Measurements from ENCODE around the gene RFTN1.
A peak's percentile ranks its signal among the peaks of the same experiment; 100 is the strongest.

Gene RFTN1

DNA sequence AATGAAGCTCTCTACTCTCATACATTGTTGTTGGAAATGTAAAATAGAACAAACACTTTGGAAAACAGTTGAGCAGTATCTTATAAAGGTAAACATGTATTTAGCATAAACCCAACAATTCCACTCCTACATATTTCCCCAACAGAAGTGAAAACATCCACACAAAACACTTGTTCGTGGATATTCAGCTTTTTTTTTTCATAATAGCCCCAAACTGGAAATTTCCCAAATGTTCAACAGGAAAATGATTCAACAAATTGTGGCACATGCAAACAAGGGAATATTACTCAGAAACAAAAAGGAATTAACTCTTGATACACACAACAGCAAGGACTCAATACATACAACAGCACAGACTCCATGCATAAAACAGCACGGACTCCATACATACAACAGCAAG lies 28.5 kb downstream of the RFTN1 start:
- no peak for DNase-seq

DNA sequence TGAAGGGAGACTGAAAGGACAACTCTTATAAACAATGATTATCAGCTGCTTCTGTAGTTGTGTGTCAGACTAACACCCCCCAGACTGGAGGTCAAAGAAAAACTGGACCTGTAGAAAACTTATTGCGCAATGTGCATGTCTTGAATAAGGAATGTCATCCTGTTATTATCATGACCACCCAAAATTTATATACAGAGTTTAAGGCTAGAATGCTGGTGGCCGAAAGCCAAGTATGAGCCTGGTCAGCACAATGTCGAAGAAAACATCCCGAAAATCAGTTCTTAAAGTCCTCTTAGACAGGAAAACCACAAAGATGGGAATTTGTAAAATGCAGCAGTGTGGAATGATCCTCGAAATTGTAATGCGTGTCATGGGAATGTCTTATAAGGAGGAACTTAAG lies 29.3 kb downstream of the RFTN1 start:
- DNase-seq = no peak

DNA sequence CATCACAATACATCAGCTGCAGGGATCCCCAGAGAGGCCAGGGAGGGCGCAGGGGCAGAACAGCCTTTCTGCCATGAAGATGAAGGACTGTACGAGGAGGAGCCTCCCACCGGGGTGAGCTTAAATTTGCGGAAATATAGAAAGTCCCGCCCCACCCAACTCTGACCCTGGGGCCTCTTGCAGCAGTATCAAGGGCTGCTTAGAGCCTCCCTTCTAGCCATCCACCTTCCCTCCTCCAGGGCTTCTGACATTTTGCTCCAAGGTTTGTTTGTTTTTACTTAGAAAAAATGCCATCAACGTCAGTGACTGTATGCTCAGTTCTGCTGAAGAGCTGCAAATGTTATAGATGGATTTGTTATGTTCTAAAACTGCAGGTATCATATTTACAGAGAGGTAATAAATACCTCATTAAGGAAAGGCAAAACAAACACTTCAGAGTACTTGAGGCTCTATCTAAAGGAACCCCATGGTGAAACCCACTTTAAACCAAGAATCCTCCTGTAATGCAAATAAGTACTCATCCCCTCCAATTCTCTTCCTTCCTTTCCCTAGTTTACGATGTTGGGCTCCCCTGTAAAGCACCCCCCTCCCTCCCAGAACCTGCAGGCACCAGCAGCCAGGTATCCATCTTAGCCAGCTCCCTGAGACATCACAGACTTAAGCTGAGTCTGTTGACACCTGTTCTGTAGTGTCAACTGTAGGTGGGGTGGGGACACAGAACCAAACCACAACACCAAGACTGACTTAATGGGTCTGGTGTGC lies 30.5 kb downstream of the RFTN1 start:
- peak in 1 of 4 experiments; percentile 13 for DNase-seq

DNA sequence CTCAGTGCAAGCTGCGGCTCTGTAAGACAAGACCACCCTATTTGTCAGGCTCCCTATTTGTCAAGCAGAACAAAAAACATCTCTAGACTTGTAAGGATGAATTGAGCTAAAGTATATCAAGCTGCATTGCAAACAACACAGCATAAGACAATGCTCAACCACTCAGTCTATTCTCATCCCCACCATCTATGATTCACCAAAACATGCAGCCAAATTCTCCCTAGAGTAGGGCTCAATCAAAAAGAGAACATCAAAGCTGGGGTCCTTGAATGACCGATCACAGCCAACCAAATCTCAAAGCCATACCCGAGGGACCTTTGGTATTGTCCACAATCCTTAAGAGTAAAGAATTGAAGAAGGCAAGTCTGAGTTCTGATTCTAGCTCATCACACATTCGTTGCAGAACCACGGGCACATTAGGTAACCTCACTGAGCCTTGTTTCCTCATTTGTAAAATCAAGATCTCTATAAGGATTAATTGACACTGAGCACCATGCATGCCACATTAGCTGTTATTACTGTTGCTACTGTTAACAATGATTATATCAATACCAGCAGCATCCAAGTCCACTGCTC lies 31.2 kb downstream of the RFTN1 start:
- no peak for DNase-seq

DNA sequence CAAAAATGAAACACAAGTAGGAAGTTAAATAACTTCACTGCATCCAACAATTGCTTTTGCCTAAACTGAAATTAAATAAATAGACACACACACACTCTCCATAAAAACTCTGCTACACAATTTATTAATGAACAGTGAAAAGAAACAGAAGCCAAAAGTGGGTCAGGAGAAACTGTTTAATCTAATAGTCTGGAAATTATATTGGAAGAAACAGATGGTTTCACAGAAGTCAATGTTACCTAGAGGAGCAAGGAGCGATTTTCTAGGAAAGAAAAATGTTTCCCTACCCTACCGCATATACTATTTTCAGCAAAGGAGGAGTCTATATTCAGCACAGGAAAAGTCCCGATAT lies 32.0 kb downstream of the RFTN1 start:
- no peak for DNase-seq

DNA sequence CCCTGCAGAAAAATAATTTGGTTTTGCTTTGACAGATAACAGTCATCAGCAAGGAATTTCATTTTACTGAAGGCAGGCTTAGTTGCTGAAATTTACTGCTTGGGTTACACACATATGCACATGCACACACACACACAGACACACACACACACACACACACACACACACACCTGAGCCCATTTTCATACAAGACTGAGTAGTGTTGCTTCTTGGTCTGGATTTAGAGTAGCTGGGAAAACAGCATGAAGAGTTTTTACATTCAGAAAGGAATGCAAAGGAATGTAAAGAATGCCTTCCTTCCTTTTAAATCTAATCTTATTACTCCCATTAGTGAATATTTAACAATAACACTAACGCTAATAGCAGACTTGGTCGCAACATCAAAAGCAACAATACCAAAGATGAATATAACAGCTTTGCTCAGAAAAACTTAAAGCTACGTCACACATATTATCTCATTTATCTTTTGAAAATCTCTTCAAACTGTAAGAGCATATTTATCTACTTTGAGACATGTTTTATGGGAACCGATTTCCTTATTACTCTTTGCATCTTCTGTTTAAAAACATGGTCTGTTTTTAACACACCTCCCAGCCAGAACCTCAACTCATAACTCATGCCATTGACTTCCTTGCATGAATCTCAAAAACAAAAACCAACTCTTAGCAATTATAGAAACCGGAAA lies 32.5 kb downstream of the RFTN1 start:
- no peak for DNase-seq

DNA sequence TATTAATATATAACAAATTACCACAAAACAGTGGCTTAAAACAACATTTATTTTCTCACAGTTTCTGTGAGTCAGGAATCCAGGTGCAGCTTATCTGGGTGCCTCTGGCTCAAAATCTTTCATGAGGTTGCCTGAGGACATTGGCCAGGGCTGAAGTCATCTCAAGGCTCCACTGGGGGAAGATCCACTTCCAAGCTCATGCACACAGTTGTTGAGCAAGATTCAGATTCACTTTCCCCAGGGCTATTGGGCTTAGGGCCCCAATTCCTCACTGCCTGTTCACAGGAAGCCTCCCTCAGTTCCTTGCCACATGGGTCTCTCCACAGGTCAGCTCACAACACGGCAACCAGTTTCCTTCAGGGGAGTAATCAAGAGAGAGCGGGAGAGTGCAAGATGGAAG lies 35.0 kb downstream of the RFTN1 start:
- DNase-seq = no peak

DNA sequence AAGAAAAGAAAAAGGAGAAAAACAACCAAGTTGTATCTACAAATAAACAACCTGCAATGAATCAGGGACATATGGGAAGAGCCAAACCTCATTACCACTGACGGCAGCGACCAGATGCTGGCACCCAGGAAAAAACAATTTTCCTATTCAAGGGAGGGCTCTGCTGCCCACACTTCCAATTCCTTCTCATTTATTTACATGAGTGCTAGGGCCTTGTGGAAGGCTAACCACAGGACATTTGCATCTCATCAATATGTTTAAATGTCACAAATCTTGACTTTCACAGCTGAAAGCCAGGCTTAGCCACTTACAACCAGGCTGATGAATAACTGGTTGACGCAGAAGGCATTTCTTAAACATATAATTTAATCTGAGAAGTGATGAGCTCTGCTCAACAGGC lies 36.0 kb downstream of the RFTN1 start:
- no peak for DNase-seq

- DNase-seq = no peak
These were observed 36.4 kb downstream of the RFTN1 start for GRCh38 chr3:16477056-16477455.

- no peak for DNase-seq
These were observed 36.9 kb downstream of the RFTN1 start for GRCh38 chr3:16476636-16477035.

- no peak for DNase-seq
These were observed 37.7 kb downstream of the RFTN1 start for GRCh38 chr3:16475766-16476165.

GRCh38 chr3:16474920-16475319 lies 38.6 kb downstream of the RFTN1 start:
- DNase-seq = no peak

GRCh38 chr3:16474216-16474615 lies 39.3 kb downstream of the RFTN1 start:
- DNase-seq = no peak

- DNase-seq = no peak
These were observed 40.9 kb downstream of the RFTN1 start for GRCh38 chr3:16472593-16472992.

DNA sequence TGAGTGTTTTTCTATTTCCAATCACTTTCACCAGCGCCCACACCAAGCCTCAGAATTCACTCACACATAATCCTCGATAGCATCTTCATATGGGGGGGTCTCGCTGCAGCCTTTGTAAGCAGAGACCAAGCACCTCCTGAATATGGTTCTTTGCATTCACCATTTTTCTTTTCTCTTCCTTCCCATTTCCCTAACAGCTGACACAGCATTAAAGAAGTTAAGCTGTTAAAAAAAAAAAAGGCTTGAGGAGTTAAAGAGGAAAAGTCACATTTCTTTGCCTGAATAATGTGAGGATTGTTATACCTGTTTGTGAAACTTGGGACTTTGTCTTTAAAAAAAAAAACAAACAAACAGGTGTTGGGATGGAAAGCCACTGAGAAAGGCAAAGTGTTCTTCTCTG lies 41.6 kb downstream of the RFTN1 start:
- no peak for DNase-seq

DNA sequence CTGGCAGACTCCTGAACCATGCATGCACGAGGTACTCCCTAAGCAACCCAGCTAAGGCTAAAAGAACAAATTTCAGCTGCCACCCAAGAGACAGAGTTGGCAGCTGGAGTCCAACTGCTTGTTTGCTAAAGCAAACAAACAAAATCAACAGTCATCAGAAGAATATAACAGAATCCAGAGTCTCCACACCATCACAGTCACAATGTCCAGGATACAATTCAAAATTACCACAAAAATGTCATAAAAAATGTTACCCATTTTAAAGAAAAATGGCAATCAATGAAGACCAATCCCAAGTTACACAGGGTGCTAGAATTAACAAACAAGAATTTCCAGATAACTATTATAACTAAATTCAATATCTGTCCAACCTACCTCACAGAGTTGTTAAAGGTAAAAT lies 42.9 kb downstream of the RFTN1 start:
- no peak for DNase-seq

DNA sequence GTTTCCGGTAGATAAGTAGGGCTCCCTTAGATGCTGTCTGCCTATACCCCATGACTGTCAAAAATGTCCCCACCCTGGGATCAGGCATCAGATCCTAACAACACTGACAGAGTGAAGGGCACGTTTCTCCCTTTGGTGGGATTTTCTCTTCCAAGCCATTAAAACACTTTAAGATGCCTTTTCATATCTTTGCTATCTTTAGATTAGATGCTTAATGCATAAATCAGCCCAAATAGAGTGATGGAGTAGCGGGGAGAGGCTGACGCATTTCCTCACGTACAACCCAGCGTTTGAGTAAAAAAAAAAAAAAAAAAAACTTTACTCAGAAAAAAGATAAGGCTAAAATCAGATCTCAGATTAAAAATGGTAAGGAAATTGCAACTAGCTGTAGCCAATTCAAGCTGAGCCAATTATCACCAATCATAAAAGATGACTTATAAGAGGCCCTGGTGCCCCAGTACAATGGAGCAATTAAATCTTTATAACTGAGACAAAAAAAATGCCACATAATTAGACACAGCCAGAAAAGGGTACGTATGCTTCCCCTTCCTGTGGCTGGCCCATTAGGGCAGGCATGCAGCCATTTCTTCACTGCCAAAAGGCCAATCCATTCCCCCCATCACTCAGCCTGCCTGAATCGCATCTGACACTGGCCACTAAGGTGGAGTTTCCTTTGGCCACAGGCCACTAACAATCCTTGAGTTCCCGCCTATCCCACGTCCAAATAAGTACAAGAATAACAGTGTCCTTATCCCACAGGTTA lies 45.0 kb downstream of the RFTN1 start:
- no peak for DNase-seq

- DNase-seq = no peak
These were observed 45.5 kb downstream of the RFTN1 start for GRCh38 chr3:16468002-16468335.

- DNase-seq = peak in 1 of 4 experiments; percentile 22
These were observed 46.1 kb downstream of the RFTN1 start for GRCh38 chr3:16467393-16467792.

DNA sequence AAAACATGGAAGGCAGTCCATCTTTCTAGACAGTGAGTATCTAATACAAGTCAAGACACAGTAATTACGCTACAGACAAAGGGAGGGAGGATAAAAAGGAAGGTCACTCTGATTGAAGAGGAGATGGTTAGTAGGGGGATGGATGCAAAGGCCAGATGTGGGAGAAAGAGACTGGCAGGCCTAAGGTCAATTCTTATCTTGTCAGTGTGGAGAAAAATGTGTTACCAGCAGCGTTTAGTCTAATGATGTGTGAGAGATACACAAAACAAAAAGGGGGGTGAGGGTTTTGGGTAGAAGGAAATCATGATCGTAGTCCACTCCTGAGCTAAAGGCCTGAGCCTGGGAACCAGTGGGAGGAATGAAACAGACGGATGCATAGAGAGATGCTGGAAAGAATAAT lies 46.7 kb downstream of the RFTN1 start:
- no peak for DNase-seq

- DNase-seq = no peak
These were observed 48.9 kb downstream of the RFTN1 start for GRCh38 chr3:16464511-16465148.

GRCh38 chr3:16463914-16464313 lies 49.6 kb downstream of the RFTN1 start:
- DNase-seq = no peak

- DNase-seq = no peak
These were observed 50.4 kb downstream of the RFTN1 start for GRCh38 chr3:16463119-16463518.
